Spleen (tissue), 11 donors: ENCODE measurements around the gene NCOA7. TPM values are rescaled to one million over a fixed set of nuclear protein-coding genes. Genes with fewer than 3 reads are reported as not detected.
A peak's percentile ranks its signal among the peaks of the same experiment; 100 is the strongest.

Experiments
- DNase-seq: peaks from one replicate; pipeline ENCODE4 v3.0.0-alpha.2; 2020
- H3K27ac ChIP-seq, 8 donors: fragments of 200-600 bp; sonication (generic) in 7 of 8; 1 replicate in 4 of 8; 2 replicates in 4 of 8; pipeline versions ENCODE4 v1.5.0 to v1.8.0; 2016 to 2021; ENCODE audit warnings: inconsistent platforms in 4 of 8, mild to moderate bottlenecking in 4 of 8, moderate library complexity in 1 of 8
- H3K27me3 ChIP-seq, 7 donors: fragments of 200-600 bp; sonication (generic) in 6 of 7; replicated peaks in 1 of 7; 1 replicate in 4 of 7; 2 replicates in 3 of 7; pipeline versions ENCODE4 v1.5.0 to v1.8.0; 2016 to 2021; ENCODE audit warnings: inconsistent platforms in 3 of 7, mild to moderate bottlenecking in 1 of 7
- H3K36me3 ChIP-seq, 6 donors: fragments of 200-600 bp; sonication (generic) in 5 of 6; 1 replicate in 4 of 6; 2 replicates in 2 of 6; pipeline versions ENCODE4 v1.5.0 to v1.8.0; 2016 to 2021; ENCODE audit warnings: inconsistent platforms in 2 of 6
- H3K4me1 ChIP-seq, 6 donors: fragments of 200-600 bp; sonication (generic) in 5 of 6; 1 replicate in 3 of 6; 2 replicates in 3 of 6; pipeline versions ENCODE4 v1.5.0 to v1.8.0; 2016 to 2021; ENCODE audit warnings: inconsistent platforms in 3 of 6
- H3K4me3 ChIP-seq, 8 donors: fragments of 200-600 bp; sonication (generic) in 7 of 8; 1 replicate in 4 of 8; 2 replicates in 4 of 8; pipeline versions ENCODE4 v1.5.0 to v1.8.0; 2016 to 2021; ENCODE audit warnings: inconsistent platforms in 4 of 8, mild to moderate bottlenecking in 4 of 8, moderate library complexity in 2 of 8
- H3K9me3 ChIP-seq, 8 donors: fragments of 200-600 bp; sonication (generic) in 7 of 8; 1 replicate in 4 of 8; 2 replicates in 4 of 8; pipeline versions ENCODE4 v1.5.0 to v1.8.0; 2016 to 2021; ENCODE audit warnings: inconsistent platforms in 4 of 8
- CTCF ChIP-seq, 11 experiments: fragments of 200-600 bp in 7 of 11; fragments of 450-650 bp in 4 of 11; sonication (generic) in 4 of 11; IDR thresholded peaks in 8 of 11; conservative IDR thresholded peaks in 3 of 11; 1 replicate in 7 of 11; 2 replicates in 4 of 11; pipeline versions ENCODE4 v1.4.0 to v1.8.0; 2016 to 2021; ENCODE audit warnings: antibody characterized with exemption in 11 of 11, inconsistent platforms in 4 of 11, mild to moderate bottlenecking in 1 of 11
- POLR2A ChIP-seq, 3 donors: fragments of 450-650 bp; IDR thresholded peaks; one replicate each; pipeline ENCODE4 v1.5.1; 2017; ENCODE audit warnings: antibody characterized with exemption in 3 of 3, mild to moderate bottlenecking in 1 of 3
- POLR2AphosphoS5 ChIP-seq, 3 donors: sonication (generic); formaldehyde crosslinking; IDR thresholded peaks; one replicate each; pipeline ENCODE4 v1.5.1; 2017; ENCODE audit warnings: antibody characterized with exemption in 3 of 3
- WGBS, 5 donors: extraction: QIAGEN DNeasy Blood & Tissue Kit in 3 of 5; methylation state at CpG; one replicate each; pipeline versions ENCODE4 v1.1.5 to v1.1.7; 2013 to 2018; 5-methylcytosine and 5-hydroxymethylcytosine counted together
- intact Hi-C: fragments of 100-400 bp; cut with DNase I; formaldehyde crosslinking; loops from one replicate; pipeline ENCODE4 v1.15.0; 2023; ENCODE audit warnings: low total_unique reads
- polyA plus RNA-seq, 3 donors: library from polyadenylated mRNA; stranded (reverse); fragments of 200-250 nt; gene quantifications; one replicate each; pipeline ENCODE4 v1.2.1, GENCODE V29; 2013
- total RNA-seq, 7 donors: library from RNA; depleted of rRNA in 3 of 7; stranded (reverse); fragments of >200 nt in 3 of 7; fragmentation: NEBNext Ultra II Directional in 4 of 7; extraction: Animal tissue kit (Norgen Biotek cat#: 25700) in 4 of 7; gene quantifications; one replicate each; pipeline versions ENCODE4 v1.1.0 to v1.2.1, GENCODE V29; 2016 to 2021
- donor health status: healthy with polysubstance abuse.
- donor health status: DM: no; HTN: no; CAD: no; lungs with moderate emphysema.
- donor health status: DM: no; HTN: no; CAD: no.
- donor health status: Bipolar disorder and iron deficiency.
- donor health status: healthy.
- donor health status: DM: no; HTN: no; CAD: no.
- donor health status: DM: yes; HTN: yes; CAD: no.

Gene NCOA7
- total and polyA plus RNA-seq, 10 donors, result 11.8 to 84.3 (median 43.1) TPM

DNA sequence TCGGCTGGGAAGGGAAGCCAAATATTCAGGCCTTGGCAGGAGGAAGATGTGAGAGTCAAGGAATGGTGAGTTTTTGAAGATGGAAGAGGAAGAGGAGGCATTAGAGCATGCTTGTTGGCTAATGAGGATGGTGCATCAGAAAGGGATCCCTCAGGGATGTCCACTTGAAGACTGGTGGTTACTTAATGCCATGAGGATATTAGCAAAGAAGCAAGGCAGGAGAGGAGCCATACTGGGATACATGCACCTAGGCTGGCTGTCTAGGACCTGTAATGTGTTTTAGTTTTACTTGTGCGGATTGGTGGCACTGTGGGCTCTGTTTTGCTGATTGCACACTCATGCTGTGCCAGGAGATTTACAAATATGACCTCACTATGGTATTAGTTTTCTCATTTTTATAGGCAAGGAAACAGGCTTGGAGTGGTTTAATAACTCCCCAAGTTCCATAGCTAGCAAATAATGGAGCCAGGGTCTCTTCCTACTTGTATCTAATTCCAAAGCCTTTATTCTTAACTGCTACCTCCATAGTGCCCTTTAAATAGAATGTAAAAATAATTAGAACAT is 37.8 kb downstream of the NCOA7 start:
- no peak for DNase-seq
- H3K36me3 ChIP-seq, result peaks cover 0 to 4% (median 0%) of the 10 kb centered on the region in 6 donors
- WGBS, 5 donors, result 90 to 95% (median 92%) methylated on average over 2 of the region's 2 CpGs
- H3K4me1 ChIP-seq, result peaks cover 14 to 63% (median 52%) of the 10 kb centered on the region in 6 donors
- H3K27ac ChIP-seq, result peak overlapping the region in 5 of 8 donors; percentile 16 to 83 (median 53)
- H3K27me3 ChIP-seq, result no peaks in the 10 kb centered on the region
- no peak overlapping the region for H3K4me3 ChIP-seq
- no peaks in the 10 kb centered on the region for H3K9me3 ChIP-seq
- TF ChIP-seq POLR2A (IDR thresholded peaks at IDR 0.05), result no peak
- no peak for TF ChIP-seq POLR2AphosphoS5 (IDR thresholded peaks at IDR 0.05)
- TF ChIP-seq CTCF (IDR thresholded peaks at IDR 0.05 in 8 of 11, conservative IDR thresholded peaks at IDR 0.05 in 3 of 11), result no peak
- intact Hi-C loops, result no loop called here

GRCh38 chr6:125829433-125829832 is 38.7 kb downstream of the NCOA7 start:
- peaks cover 0 to 4% (median 0%) of the 10 kb centered on the region in 6 donors for H3K36me3 ChIP-seq
- intact Hi-C loops, result no loop called here
- no peak overlapping the region for H3K4me3 ChIP-seq
- peak overlapping the region in 7 of 8 donors; percentile 7 to 83 (median 47) for H3K27ac ChIP-seq
- H3K9me3 ChIP-seq, result no peaks in the 10 kb centered on the region
- peaks cover 22 to 71% (median 61%) of the 10 kb centered on the region in 6 donors for H3K4me1 ChIP-seq
- no peak for DNase-seq
- H3K27me3 ChIP-seq, result no peaks in the 10 kb centered on the region
- 12 to 33% (median 28%) methylated on average over 4 of the region's 4 CpGs for WGBS, 5 donors
- TF ChIP-seq CTCF (IDR thresholded peaks at IDR 0.05 in 8 of 11, conservative IDR thresholded peaks at IDR 0.05 in 3 of 11) (no peak), POLR2AphosphoS5 (IDR thresholded peaks at IDR 0.05) (no peak), POLR2A (IDR thresholded peaks at IDR 0.05) (no peak)

GRCh38 chr6:125831659-125832058 is 40.9 kb downstream of the NCOA7 start:
- WGBS, 5 donors, result 61 to 75% (median 66%) methylated on average over 5 of the region's 5 CpGs
- Histone ChIP-seq H3K9me3 (no peaks in the 10 kb centered on the region), H3K36me3 (peaks cover 0 to 1% (median 0%) of the 10 kb centered on the region in 6 donors), H3K27me3 (no peaks in the 10 kb centered on the region), H3K27ac (peak overlapping the region in 7 of 8 donors; percentile 5 to 83 (median 72)), H3K4me3 (no peak overlapping the region), H3K4me1 (peaks cover 31 to 92% (median 77%) of the 10 kb centered on the region in 6 donors)
- intact Hi-C loops, result no loop called here
- TF ChIP-seq POLR2AphosphoS5 (IDR thresholded peaks at IDR 0.05) (no peak), POLR2A (IDR thresholded peaks at IDR 0.05) (no peak), CTCF (IDR thresholded peaks at IDR 0.05 in 8 of 11, conservative IDR thresholded peaks at IDR 0.05 in 3 of 11) (no peak)
- DNase-seq, result no peak

- Histone ChIP-seq H3K27ac (peak overlapping the region; percentile 2 to 83 (median 62)), H3K27me3 (no peaks in the 10 kb centered on the region), H3K36me3 (no peaks in the 10 kb centered on the region), H3K9me3 (no peaks in the 10 kb centered on the region), H3K4me3 (no peak overlapping the region), H3K4me1 (peaks cover 31 to 96% (median 81%) of the 10 kb centered on the region in 6 donors)
- intact Hi-C loops, result no loop called here
- DNase-seq, result no peak
- TF ChIP-seq CTCF (IDR thresholded peaks at IDR 0.05 in 8 of 11, conservative IDR thresholded peaks at IDR 0.05 in 3 of 11) (no peak), POLR2AphosphoS5 (IDR thresholded peaks at IDR 0.05) (no peak), POLR2A (IDR thresholded peaks at IDR 0.05) (no peak)
- WGBS, 5 donors, result 53 to 68% (median 61%) methylated on average over 5 of the region's 5 CpGs
These were observed 41.8 kb downstream of the NCOA7 start for GRCh38 chr6:125832391-125833117.
